ENCODE measurements around the gene TPD52L2. TPM values are rescaled to one million over a fixed set of nuclear protein-coding genes. Genes with fewer than 3 reads are reported as not detected.
"Not testable (repeated sequence)": the region's sequence is repeated elsewhere in the genome, so short reads cannot be mapped to it uniquely, and the experiment has no call there.

Gene TPD52L2
- total RNA-seq, 1 experiment from 2014 or later, result 175 TPM

DNA sequence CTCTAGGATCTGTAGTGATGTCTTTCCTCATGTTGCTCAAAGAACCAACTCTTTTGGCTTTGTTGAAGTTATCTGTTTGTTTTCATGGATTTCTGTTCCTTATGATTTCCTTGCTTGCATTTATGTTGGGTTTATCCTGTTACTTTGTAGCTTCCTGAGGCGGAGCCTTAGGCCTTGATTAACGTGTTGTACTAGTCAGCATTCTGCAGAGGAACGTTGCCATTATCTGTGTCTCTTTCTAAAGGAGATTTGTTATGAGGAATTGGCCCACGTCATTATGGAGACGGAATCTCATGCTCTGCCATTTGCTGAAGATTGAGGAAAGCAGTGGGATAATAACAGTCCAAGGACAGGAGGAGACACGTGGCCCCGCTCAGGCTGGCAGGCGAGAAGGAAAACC lies 61.2 kb downstream of the TPD52L2 start:
- Mint-ChIP-seq H3K4me3 (ENCODE audit: unreplicated experiment) (no peak overlapping the region), H3K27ac (ENCODE audit: low read depth, unreplicated experiment) (no peak overlapping the region), H3K9me3 (ENCODE audit: unreplicated experiment) (no peaks in the 10 kb centered on the region), H3K4me1 (ENCODE audit: insufficient read depth, unreplicated experiment) (no peaks in the 10 kb centered on the region), H3K27me3 (ENCODE audit: insufficient read depth, unreplicated experiment) (no peaks in the 10 kb centered on the region), H3K36me3 (ENCODE audit: insufficient read depth, unreplicated experiment) (peaks cover 71% of the 10 kb centered on the region)
- no peak for TF ChIP-seq CTCF (IDR thresholded peaks at IDR 0.05; ENCODE audit: unreplicated experiment)
- ChIA-PET CTCF (no interaction called here), POLR2A (interaction anchor here (1.3 to 1.4 kb wide), 2 partner anchors 30 to 61 kb away, joined by 3 to 4 read pairs; partner anchors contain the start of gene TPD52L2)
- intact Hi-C loops (cut with micrococcal nuclease), result no loop called here
- BruUV-seq (replicated peaks), result no TSS peak
- DNase-seq (ENCODE audit: unreplicated experiment), result no peak

DNA sequence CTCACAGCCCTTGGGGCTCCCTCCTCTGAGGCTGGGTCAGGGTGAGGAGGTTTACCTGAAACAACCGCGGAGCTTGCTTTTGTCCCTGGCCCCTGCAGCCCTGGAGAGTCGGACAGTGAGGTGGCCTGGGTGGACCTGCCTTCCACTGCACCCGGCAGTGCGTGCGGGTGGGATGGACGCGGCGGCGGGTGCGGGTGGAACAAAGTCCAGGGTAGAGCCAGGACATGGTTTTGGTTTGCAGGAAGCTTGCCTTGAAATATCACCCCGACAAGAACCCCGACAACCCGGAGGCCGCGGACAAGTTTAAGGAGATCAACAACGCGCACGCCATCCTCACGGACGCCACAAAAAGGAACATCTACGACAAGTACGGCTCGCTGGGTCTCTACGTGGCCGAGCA lies 64.0 kb downstream of the TPD52L2 start:
- no TSS peak for BruUV-seq (replicated peaks)
- H3K9me3 Mint-ChIP-seq (ENCODE audit: unreplicated experiment), result no peaks in the 10 kb centered on the region
- ChIA-PET CTCF (interaction anchor here (0.8 kb wide), 1 partner anchor 1908 kb away, joined by 4 read pairs; no protein-coding TSS in a partner anchor), POLR2A (interaction anchor here (1.0 kb wide), 1 partner anchor 27 kb away, joined by 3 read pairs; the partner anchor contains the start of gene UCKL1)
- no peak overlapping the region for H3K27ac Mint-ChIP-seq (ENCODE audit: low read depth, unreplicated experiment)
- no peak overlapping the region for H3K4me3 Mint-ChIP-seq (ENCODE audit: unreplicated experiment)
- no peak for TF ChIP-seq CTCF (IDR thresholded peaks at IDR 0.05; ENCODE audit: unreplicated experiment)
- intact Hi-C loops (cut with micrococcal nuclease), result no loop called here
- DNase-seq (ENCODE audit: unreplicated experiment), result no peak
- no peaks in the 10 kb centered on the region for H3K4me1 Mint-ChIP-seq (ENCODE audit: insufficient read depth, unreplicated experiment)
- no peaks in the 10 kb centered on the region for H3K27me3 Mint-ChIP-seq (ENCODE audit: insufficient read depth, unreplicated experiment)
- peaks cover 70% of the 10 kb centered on the region for H3K36me3 Mint-ChIP-seq (ENCODE audit: insufficient read depth, unreplicated experiment)

DNA sequence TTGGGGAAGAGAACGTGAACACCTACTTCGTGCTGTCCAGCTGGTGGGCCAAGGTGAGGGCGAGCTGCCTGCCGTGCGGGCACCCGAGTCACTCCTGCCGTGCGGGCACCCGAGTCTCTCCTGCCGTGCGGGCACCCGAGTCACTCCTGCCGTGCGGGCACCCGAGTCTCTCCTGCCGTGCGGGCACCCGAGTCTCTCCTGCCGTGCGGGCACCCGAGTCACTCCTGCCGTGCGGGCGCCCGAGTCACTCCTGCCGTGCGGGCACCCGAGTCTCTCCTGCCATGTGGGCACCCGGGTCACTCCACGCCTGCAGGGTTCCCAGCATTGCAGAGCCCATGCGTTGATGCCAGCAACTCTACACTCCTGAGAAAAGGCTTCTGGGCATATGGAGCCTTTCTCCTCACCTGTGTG lies 64.4 kb downstream of the TPD52L2 start:
- H3K9me3 Mint-ChIP-seq (ENCODE audit: unreplicated experiment); CTCF ChIA-PET; DNase-seq (ENCODE audit: unreplicated experiment); H3K27me3 Mint-ChIP-seq (ENCODE audit: insufficient read depth, unreplicated experiment); intact Hi-C loops (cut with micrococcal nuclease); BruUV-seq (replicated peaks); H3K4me1 Mint-ChIP-seq (ENCODE audit: insufficient read depth, unreplicated experiment); H3K4me3 Mint-ChIP-seq (ENCODE audit: unreplicated experiment); H3K27ac Mint-ChIP-seq (ENCODE audit: low read depth, unreplicated experiment): not testable (repeated sequence)
- peaks cover 73% of the 10 kb centered on the region for H3K36me3 Mint-ChIP-seq (ENCODE audit: insufficient read depth, unreplicated experiment)
- POLR2A ChIA-PET, result interaction anchor here (1.0 kb wide), 1 partner anchor 8 kb away, joined by 4 read pairs; no protein-coding TSS in a partner anchor

GRCh38 chr20:63930971-63931553 lies 66.0 kb downstream of the TPD52L2 start:
- CTCF ChIA-PET, result no interaction called here
- H3K27ac Mint-ChIP-seq (ENCODE audit: low read depth, unreplicated experiment), result no peak overlapping the region

More at GRCh38 chr20:63930971-63931553, 66.0 kb downstream of the TPD52L2 start:
- H3K9me3 Mint-ChIP-seq (ENCODE audit: unreplicated experiment), result no peaks in the 10 kb centered on the region
- intact Hi-C loops (cut with micrococcal nuclease), result no loop called here
- peaks cover 76% of the 10 kb centered on the region for H3K36me3 Mint-ChIP-seq (ENCODE audit: insufficient read depth, unreplicated experiment)
- TF ChIP-seq CTCF (IDR thresholded peaks at IDR 0.05; ENCODE audit: unreplicated experiment), result no peak
- no peak for DNase-seq (ENCODE audit: unreplicated experiment)
- no peak overlapping the region for H3K4me3 Mint-ChIP-seq (ENCODE audit: unreplicated experiment)
- H3K27me3 Mint-ChIP-seq (ENCODE audit: insufficient read depth, unreplicated experiment), result no peaks in the 10 kb centered on the region
- no TSS peak for BruUV-seq (replicated peaks)
- POLR2A ChIA-PET, result interaction anchor here (1.0 to 1.2 kb wide), 2 partner anchors 21 to 35 kb away, joined by 3 read pairs; no protein-coding TSS in a partner anchor
- no peaks in the 10 kb centered on the region for H3K4me1 Mint-ChIP-seq (ENCODE audit: insufficient read depth, unreplicated experiment)
